DMS153 (cell line): ENCODE data around the gene TSHZ3.

ENCODE experiments used
- DNase-seq: peaks from one replicate; lab custom pipeline; 2025; lab: John Stamatoyannopoulos, UW

Gene TSHZ3

GRCh38 chr19:31334849-31335624 lies 14.2 kb downstream of the TSHZ3 start:
- DNase-seq: no peak

- DNase-seq: no peak
Observed at GRCh38 chr19:31334101-31334848, 15.0 kb downstream of the TSHZ3 start.

DNA sequence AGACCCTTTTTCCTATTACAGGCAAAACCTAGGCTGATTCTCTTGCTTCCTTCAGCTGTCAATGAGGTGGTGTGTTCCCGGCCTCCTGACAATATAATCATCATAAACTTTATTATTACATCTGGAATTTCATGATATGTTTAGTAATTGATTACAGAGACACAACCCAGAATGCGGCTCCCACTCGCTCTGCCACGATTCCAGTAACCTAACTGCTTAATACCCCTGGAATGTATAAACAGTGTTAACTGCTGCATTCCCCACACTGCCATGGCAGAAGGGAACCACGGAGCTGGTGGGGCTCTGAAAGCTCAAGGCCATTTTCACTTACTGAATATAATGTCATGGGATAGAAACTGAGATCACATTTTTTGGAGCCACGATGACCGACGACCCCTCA lies 17.1 kb downstream of the TSHZ3 start:
- DNase-seq: no peak

DNA sequence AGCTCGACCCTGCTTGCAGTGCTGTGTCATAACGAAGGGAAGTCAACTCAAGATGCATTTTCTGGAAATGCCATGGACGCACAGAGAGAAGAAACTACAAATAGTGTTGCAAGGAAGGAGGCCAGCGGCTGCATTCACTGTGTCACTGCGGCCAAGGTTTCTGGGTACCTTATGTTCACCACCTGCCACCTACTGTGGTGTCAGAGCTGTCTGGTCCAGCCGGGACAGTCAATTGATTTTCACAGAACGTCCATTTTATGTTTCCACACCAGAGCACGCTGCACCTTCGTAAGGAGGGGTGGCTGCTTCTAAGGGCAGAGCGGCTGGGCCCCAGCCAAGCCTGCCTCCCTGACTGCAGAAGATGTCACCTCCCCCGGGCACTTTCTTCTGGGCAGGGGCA lies 17.7 kb downstream of the TSHZ3 start:
- DNase-seq: no peak

GRCh38 chr19:31330761-31331160 lies 18.5 kb downstream of the TSHZ3 start:
- DNase-seq: no peak

GRCh38 chr19:31330237-31330636 lies 19.0 kb downstream of the TSHZ3 start:
- no peak for DNase-seq

- DNase-seq: no peak
Observed at GRCh38 chr19:31329819-31330218, 19.4 kb downstream of the TSHZ3 start.

DNA sequence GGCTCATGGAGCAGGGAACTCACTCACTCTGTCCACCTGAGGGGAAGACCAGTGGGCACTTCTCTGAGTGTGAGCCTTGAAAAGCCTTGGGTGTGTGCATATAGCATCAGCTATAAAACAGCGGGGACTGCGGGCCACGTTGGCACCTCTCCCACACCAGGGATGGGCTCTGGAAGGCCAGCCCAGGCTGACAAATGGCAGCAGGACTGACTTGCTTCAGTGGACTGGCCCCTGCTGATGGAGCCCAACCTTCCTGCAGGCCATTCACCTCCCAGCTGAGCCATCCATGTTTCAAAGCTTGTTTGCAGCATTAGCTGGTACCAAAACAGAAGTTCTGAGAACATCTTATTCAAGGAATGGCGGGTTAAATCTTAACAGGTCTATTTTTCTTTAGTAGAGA lies 21.0 kb downstream of the TSHZ3 start:
- no peak for DNase-seq

- no peak for DNase-seq
Observed at GRCh38 chr19:31326329-31327028, 22.8 kb downstream of the TSHZ3 start.

DNA sequence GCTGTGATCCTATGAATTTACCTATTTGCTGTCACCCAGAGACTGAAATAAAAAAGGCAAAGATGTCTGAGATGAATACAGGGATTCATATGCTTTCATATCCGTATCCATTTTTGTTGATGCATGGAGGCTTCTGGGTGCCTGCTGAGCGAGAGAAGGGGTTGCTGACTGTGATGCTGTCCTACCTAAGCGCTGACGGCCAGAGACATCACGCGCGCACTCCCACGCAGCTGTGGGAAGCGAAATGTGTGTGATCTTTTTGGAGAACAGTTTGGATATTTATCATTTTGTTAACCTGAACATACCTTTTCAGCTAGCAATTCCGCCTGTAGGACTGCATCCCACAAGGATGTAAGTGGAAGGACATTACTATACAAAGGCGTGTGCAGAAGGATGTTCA lies 23.9 kb downstream of the TSHZ3 start:
- DNase-seq: no peak

GRCh38 chr19:31319465-31319864 lies 29.8 kb downstream of the TSHZ3 start:
- DNase-seq: no peak

DNA sequence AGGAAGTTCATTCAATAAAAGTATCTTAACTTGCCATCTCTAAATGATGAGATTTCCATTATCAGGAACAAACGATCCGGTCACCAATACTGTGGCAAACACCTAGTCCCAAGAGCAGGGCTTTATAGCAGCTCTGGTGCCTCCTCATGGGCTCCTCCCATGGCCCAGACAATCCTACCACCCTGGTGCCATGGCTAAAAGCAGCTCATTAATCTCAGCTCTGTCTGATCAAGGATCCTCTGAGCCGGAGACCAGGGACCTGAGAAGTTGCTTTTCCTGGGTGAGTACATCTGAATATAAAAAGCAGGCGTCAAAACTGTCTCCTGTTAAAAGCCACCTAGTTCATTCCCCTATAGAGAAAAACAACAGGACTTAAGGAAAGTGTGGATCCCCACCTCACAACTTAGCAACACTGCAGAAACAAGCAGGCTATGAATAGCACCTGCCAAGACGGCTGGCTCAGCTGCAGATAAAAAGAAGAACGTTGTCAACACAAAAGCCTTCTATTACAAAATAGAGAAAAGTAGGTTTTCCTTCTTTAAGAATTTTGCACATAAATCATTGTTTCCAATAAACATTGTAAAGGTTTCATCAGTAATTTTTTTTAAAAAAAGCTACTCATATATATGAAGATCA lies 30.3 kb downstream of the TSHZ3 start:
- no peak for DNase-seq

DNA sequence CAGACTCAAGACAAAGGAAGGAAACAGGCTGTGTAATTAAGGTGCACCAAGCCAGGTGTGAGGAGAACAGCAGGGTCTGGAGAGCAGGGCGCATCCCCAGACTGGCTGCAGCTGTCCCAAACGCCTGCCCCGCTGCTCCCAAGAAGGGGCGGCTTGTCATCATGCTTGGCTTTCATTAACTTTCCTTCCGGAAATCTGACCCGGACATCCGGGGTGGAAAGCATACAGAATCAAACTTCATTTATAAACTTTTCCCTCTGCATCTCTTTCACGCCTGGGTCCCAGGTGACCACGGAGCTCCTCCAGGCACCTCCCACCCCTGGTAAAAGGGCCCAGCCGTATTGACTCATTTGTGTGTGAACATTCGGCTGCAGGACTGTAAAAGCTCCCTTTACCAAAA lies 31.7 kb downstream of the TSHZ3 start:
- DNase-seq: no peak

DNA sequence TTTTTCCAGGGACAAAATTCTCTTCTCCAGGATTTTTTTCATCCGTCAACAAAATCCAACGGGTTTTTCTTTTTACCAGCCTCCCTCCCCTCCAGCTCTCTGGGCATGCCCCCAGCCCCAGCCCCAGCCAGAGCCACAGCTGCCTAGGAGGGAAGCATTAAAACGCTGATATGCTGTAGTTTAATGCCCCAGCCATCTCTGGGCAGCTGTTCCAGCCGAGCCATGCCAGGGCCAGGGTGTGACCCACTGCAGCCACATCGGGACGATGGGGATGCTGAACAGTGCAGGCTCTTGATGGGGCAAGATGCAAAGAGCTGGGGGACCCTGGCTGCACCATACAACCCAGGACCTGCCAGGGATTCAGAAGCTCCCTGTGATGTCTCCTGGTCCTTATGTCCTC lies 32.1 kb downstream of the TSHZ3 start:
- no peak for DNase-seq

DNA sequence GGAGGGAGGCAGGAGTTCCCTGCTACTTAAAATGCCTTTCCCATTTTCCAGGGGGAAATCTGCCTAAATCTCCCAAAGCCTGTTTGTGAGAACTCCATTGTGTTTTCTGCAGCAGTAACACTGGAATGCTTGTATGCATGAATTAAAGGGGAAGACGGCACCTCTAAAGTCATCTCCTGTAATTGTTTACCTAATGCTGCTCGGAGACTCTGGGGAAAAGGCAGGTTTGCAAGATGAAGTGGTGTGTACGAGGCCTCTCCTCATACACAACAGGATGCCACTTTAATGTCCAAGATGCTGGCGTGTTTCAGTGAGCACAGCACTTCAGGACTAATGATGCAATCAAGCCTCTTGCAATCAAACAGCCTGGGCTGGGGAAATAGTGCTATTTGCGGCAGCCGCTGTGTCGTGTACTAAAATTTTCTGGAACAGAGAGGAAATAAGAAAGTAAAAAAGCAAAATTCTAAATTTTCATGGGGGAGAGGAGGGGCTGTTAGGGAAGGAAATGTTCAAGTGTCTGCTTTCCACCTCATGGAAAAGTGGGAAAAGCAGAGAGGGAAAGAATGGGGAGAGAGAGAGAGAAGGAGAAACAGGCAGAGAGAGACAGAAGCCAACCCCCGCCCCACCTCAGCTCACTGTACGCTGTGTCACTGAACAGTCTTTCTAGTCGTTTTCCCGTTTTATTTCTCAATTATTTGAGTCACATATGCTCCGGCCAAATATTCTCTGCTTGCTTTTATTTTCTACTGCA lies 32.9 kb downstream of the TSHZ3 start:
- no peak for DNase-seq

- no peak for DNase-seq
Observed at GRCh38 chr19:31315652-31316051, 33.6 kb downstream of the TSHZ3 start.

DNA sequence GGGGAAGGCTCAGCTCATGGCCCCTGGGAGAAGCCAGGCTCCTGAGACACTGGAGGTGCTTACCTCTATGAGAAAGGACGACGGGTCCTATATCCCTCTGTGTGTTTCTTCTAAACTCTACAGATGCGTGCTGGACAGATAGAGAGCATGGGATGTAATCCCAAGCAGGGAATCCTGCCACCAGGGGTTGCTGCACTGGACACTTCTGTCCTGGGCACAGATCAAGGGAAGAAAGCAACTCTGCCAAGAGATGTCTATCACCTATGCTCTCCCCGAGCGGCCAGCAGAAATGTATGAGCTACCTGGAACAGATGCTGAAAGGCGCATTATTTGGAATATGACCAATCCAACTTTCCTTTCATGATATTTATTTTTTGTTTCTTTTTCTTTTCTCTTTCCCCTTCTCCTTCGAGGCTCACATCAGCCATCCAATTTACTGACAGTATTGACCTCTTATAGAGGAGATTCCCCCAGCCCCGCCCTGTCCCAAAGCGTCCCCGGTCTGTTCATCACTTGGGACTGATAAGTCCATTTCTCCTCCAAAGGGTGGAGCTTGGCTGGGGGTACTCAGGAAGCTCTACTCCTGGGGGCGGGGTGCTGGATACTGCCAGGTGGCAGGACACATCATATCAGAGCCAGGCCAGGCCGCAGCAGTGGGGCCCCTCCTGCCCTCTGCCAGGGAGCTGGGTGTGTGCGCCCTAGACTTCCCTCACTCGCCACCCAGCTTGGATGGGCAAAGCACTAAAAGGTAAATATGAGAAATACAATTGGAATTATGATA lies 34.2 kb downstream of the TSHZ3 start:
- no peak for DNase-seq

- DNase-seq: no peak
Observed at GRCh38 chr19:31314156-31314555, 35.1 kb downstream of the TSHZ3 start.

DNA sequence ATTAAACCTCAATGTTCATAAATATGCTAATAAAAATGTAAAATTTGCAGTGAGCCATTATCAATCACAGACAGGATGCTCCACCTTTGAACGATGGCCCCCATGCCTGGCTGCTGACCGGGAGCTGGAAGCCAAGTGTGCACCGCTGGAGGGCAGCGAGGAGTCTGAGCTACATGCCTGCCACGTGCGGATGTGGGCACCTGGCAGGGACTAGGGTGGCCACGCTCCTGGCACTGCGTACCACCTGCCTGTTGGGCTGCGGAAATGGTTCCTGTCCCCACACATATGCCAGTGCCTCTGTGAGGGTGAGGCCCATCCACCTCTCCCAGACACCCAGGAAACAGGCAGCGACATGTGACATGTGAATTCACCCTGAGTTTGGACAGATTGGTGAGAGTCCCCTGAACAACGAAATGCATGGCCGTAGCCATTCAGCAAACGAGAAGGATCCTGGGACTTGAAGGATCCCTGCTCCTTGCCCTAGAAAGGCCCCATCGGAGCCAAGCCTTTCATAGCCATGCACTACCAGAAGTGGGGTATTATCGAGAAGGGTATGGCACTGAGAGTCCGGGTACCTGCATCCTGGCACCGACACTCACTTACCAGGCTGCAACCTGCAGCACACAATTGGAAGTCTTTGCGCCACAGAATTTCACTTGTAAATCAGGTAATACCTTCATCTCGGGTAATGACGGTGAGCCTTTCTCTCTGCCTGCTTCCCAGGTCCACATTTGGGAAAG lies 35.8 kb downstream of the TSHZ3 start:
- DNase-seq: no peak

DNA sequence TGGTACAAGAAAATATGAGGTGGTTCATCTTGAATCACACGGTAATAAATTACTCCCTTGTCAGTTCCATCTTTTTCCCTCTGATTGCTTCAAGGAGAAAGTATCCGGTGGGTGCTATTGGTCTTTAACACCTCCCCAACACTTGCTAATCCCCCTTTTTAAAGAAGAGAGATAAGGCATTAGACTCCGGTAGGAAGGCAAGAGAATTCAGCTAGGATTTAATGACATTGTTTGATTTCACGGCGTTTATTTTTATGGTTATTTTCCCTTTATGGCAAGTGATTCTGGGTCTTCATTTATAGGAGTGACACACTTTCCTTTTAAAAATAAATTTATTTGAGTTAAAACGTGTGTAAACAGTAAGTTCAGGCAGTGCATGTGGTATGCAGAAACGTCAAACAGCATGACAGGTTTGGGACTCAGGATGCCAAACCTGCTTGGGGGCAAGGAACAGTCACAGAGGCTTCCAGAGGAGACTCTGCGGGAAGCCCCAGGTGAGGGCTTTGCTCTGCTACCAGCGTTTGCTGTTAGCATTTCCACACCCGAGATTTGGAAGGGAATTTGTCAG lies 36.5 kb downstream of the TSHZ3 start:
- no peak for DNase-seq
